ENCODE results near the gene TXNL4A. TPM values are rescaled to one million over a fixed set of nuclear protein-coding genes. Genes with fewer than 3 reads are reported as not detected.

TXNL4A gene
- total and polyA plus RNA-seq, 7 donors = 81.5 to 217 (median 112) TPM

DNA sequence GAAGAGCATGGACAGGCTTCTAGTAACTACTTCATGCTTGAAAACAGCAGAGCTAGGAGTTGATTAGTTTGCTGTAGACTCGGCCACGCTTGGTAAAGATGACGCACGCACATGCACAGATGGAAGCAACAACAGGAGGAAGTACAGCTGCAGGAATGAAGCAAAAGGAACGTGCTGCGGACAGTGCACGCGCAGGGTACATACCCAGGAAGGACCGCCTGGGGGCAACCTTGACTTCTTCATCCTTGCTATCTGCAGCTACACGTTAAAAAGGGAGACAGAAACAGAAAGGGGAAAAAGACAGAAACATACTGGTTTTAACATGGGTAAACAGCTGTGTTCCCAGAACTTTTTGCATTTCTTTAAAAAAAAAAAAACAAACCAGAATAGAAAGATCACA is 54.6 kb downstream of the TXNL4A start:
- H3K4me3 ChIP-seq = no peak overlapping the region
- ATAC-seq (no peak), DNase-seq (peak in 1 of 2 donors; percentile 33)
- H3K4me1 ChIP-seq = peaks cover 7% of the 10 kb centered on the region
- H3K36me3 ChIP-seq (ENCODE audit: insufficient read depth in 1 of 2, low read depth in 1 of 2) = peaks cover 0 to 11% of the 10 kb centered on the region in 2 donors
- H3K27me3 ChIP-seq (ENCODE audit: insufficient read depth in 3 of 3, low read length in 2 of 3) = no peaks in the 10 kb centered on the region
- TF ChIP-seq, protein P1, sequence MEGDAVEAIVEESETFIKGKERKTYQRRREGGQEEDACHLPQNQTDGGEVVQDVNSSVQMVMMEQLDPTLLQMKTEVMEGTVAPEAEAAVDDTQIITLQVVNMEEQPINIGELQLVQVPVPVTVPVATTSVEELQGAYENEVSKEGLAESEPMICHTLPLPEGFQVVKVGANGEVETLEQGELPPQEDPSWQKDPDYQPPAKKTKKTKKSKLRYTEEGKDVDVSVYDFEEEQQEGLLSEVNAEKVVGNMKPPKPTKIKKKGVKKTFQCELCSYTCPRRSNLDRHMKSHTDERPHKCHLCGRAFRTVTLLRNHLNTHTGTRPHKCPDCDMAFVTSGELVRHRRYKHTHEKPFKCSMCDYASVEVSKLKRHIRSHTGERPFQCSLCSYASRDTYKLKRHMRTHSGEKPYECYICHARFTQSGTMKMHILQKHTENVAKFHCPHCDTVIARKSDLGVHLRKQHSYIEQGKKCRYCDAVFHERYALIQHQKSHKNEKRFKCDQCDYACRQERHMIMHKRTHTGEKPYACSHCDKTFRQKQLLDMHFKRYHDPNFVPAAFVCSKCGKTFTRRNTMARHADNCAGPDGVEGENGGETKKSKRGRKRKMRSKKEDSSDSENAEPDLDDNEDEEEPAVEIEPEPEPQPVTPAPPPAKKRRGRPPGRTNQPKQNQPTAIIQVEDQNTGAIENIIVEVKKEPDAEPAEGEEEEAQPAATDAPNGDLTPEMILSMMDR (IDR thresholded peaks at IDR 0.05) = no peak
- H3K27ac ChIP-seq = no peak overlapping the region
- H3K9me3 ChIP-seq = peaks cover 22% of the 10 kb centered on the region
- 81 to 93% (median 84%) methylated on average over 10 of the region's 10 CpGs for WGBS, 3 donors
- intact Hi-C loops (cut with DNase I) = no loop called here

DNA sequence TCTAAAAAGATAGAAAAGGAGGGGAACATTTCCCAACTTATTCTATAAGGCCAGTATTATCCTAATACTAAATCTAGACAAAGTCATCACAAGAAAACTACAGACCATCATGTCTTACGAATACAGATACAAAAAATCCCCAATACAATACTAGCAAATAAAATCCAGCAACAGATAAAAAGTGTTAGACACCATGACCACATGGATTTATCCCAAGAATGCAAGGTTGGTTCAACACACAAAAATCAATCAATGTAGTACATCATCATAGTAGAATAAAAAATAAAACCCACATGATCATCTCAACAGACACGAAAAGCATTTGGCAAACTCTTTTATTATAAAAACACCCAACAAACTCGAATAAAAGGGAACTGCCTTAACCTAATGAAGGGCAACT is 55.5 kb downstream of the TXNL4A start:
- no peak for DNase-seq
- TF ChIP-seq, protein P1 (IDR thresholded peaks at IDR 0.05) = no peak

DNA sequence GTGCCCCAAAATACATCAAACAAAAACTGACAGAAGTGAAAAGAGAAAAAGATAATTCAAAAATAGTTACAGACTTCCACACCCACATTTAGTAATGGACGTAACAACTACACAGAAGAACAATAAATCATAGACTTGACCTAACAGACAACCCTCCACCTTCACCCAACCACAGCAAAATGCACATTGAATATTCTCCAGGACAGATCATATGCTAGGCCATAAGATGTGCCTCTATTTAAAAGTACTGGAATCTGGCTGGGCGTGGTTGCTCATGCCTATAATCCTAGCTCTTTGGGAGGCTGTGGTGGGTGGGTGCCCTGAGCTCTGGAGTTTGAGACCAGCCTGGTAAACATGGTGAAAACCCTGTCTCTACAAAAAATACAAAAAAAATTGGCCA is 56.9 kb downstream of the TXNL4A start:
- DNase-seq = peak in 1 of 2 donors; percentile 13
- Histone ChIP-seq H3K27ac (no peak overlapping the region), H3K9me3 (peaks cover 22% of the 10 kb centered on the region), H3K36me3 (ENCODE audit: insufficient read depth in 1 of 2, low read depth in 1 of 2) (peaks cover 0 to 11% of the 10 kb centered on the region in 2 donors), H3K4me1 (peaks cover 12% of the 10 kb centered on the region), H3K27me3 (ENCODE audit: insufficient read depth in 3 of 3, low read length in 2 of 3) (no peaks in the 10 kb centered on the region), H3K4me3 (no peak overlapping the region)
- 95 to 100% (median 98%) methylated on average over 2 of the region's 2 CpGs for WGBS, 3 donors
- ATAC-seq = no peak
- intact Hi-C loops (cut with DNase I) = no loop called here
- TF ChIP-seq, protein P1 (IDR thresholded peaks at IDR 0.05) = no peak

More for the DNA sequence above, 55.5 kb downstream of the TXNL4A start:
- H3K27me3 ChIP-seq (ENCODE audit: insufficient read depth in 3 of 3, low read length in 2 of 3) = no peaks in the 10 kb centered on the region
- H3K4me1 ChIP-seq = no peaks in the 10 kb centered on the region
- peaks cover 22% of the 10 kb centered on the region for H3K9me3 ChIP-seq
- peaks cover 0 to 11% of the 10 kb centered on the region in 2 donors for H3K36me3 ChIP-seq (ENCODE audit: insufficient read depth in 1 of 2, low read depth in 1 of 2)
- H3K27ac ChIP-seq = no peak overlapping the region
- intact Hi-C loops (cut with DNase I) = no loop called here
- ATAC-seq = no peak
- no peak overlapping the region for H3K4me3 ChIP-seq
- WGBS, 3 donors = 89 to 93% (median 90%) methylated on average over 3 of the region's 3 CpGs

DNA sequence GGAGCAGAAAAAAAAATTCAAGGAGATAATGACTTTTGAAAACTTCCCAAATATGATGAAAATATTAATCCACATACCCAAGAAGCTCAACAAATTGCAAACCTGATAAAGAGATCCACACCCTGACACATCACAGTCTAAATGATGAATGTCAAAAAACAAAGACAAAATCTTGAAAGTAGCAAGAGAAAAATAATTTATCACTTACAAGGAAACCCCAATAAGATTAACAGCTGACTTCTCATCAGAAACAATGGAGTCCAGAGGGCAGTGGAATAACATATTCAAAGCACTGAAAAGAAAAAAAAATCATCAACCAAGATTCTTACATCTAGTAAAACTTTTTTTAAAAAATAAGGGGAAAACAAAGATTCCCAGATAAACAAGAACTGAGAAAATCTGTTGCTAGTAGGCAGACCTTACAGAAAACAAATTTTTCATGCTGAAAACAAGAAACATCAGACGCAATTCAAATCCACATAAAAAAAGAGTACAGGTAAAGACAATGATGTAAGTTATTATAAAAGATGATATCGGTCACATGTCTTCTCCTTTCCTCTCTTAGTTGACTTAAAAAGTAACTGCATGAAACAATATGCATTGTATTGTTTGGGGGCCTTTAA is 58.2 kb downstream of the TXNL4A start:
- Histone ChIP-seq H3K9me3 (peaks cover 22% of the 10 kb centered on the region), H3K4me3 (no peak overlapping the region), H3K4me1 (peaks cover 22% of the 10 kb centered on the region), H3K27me3 (ENCODE audit: insufficient read depth in 3 of 3, low read length in 2 of 3) (no peaks in the 10 kb centered on the region), H3K36me3 (ENCODE audit: insufficient read depth in 1 of 2, low read depth in 1 of 2) (peaks cover 0 to 11% of the 10 kb centered on the region in 2 donors), H3K27ac (no peak overlapping the region)
- intact Hi-C loops (cut with DNase I) = no loop called here
- TF ChIP-seq, protein P1 (IDR thresholded peaks at IDR 0.05) = no peak
- ATAC-seq (no peak), DNase-seq (no peak)
- 99 to 100% (median 100%) methylated on average over 2 of the region's 2 CpGs for WGBS, 3 donors

DNA sequence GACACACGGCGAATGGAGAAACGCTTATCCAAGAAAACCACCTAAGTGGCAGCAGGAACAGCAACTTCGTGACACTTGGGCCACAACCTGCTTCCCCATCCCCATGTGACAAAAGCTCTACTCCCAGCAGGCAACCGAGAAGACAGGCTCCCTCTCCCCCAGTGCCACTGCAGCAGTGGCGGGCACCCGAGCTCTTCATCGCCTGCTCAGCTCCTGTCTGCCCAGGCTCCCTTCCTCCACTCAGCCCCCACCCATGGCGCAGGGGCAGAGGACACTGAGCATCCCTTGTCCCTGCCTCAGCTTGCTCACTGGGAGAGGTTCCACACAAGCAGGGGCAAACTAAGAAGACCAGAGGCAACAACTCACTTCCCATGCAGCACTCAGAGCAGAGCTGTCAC is 59.8 kb downstream of the TXNL4A start:
- ATAC-seq = no peak

More for the DNA sequence above, 59.8 kb downstream of the TXNL4A start:
- DNase-seq = peak in 1 of 2 donors; percentile 32
- intact Hi-C loops (cut with DNase I) = loop anchor here in 1 of 2 donors (10.0 kb wide), 1 partner anchor 254 kb away; the partner anchor contains the start of gene CTDP1
- Histone ChIP-seq H3K4me1 (peaks cover 30% of the 10 kb centered on the region), H3K9me3 (peaks cover 22% of the 10 kb centered on the region), H3K27me3 (ENCODE audit: insufficient read depth in 3 of 3, low read length in 2 of 3) (no peaks in the 10 kb centered on the region), H3K4me3 (no peak overlapping the region), H3K27ac (no peak overlapping the region), H3K36me3 (ENCODE audit: insufficient read depth in 1 of 2, low read depth in 1 of 2) (peaks cover 0 to 17% of the 10 kb centered on the region in 2 donors)
- TF ChIP-seq, protein P1 (IDR thresholded peaks at IDR 0.05) = no peak
- WGBS, 3 donors = 96 to 99% (median 99%) methylated on average over 9 of the region's 9 CpGs

All from psoas muscle (tissue), 8 donors.